Upper lobe of left lung (tissue), 6 donors: ENCODE measurements around the gene TCF12. TPM values are rescaled to one million over a fixed set of nuclear protein-coding genes. Genes with fewer than 3 reads are reported as not detected.

ENCODE experiments used
- ATAC-seq, 2 donors: fragments of 200-7000 bp; cut with Tn5 transposase; one replicate each; pipeline ENCODE4 v1.9.1; 2022; ENCODE audit warnings: mild to moderate bottlenecking in 2 of 2, moderate library complexity in 2 of 2; ENCODE audit not compliant: low FRiP score in 2 of 2
- DNase-seq, 2 donors: peaks; one replicate each; pipeline ENCODE4 v3.0.0-alpha.2; 2019 to 2020
- H3K27ac ChIP-seq, 4 donors: fragments of 200-600 bp; sonication (generic); one replicate each; pipeline ENCODE4 v1.5.1; 2016 to 2019
- H3K27me3 ChIP-seq, 4 donors: fragments of 200-600 bp; sonication (generic); one replicate each; pipeline ENCODE4 v1.5.1; 2017 to 2019
- H3K36me3 ChIP-seq, 4 donors: fragments of 200-600 bp; sonication (generic); one replicate each; pipeline ENCODE4 v1.5.1; 2016 to 2019
- H3K4me1 ChIP-seq, 4 donors: fragments of 200-600 bp; sonication (generic); one replicate each; pipeline ENCODE4 v1.5.1; 2018 to 2019
- H3K4me3 ChIP-seq, 4 donors: fragments of 200-600 bp; sonication (generic); one replicate each; pipeline ENCODE4 v1.5.1; 2017 to 2019; ENCODE audit warnings: mild to moderate bottlenecking in 2 of 4, moderate library complexity in 1 of 4
- H3K9me3 ChIP-seq, 4 donors: fragments of 200-600 bp; sonication (generic); one replicate each; pipeline ENCODE4 v1.5.1; 2018 to 2019
- EP300 ChIP-seq, 4 donors: sonication (generic); formaldehyde crosslinking; IDR thresholded peaks; one replicate each; pipeline ENCODE4 v1.5.1; 2017; ENCODE audit warnings: antibody characterized with exemption in 4 of 4, control low read depth in 2 of 4
- POLR2A ChIP-seq, 4 donors: fragments of 450-650 bp; IDR thresholded peaks; one replicate each; pipeline ENCODE4 v1.5.1; 2016 to 2017; ENCODE audit warnings: antibody characterized with exemption in 4 of 4, mild to moderate bottlenecking in 2 of 4
- POLR2AphosphoS5 ChIP-seq, 2 donors: sonication (generic); formaldehyde crosslinking; IDR thresholded peaks; one replicate each; pipeline ENCODE4 v1.5.1; 2017; ENCODE audit warnings: antibody characterized with exemption in 2 of 2
- WGBS, 2 donors: methylation state at CpG; one replicate each; pipeline ENCODE4 v1.1.5; 2017 to 2018; 5-methylcytosine and 5-hydroxymethylcytosine counted together
- total RNA-seq, 6 donors: library from RNA; depleted of rRNA in 4 of 6; stranded (reverse); fragments of >200 nt in 4 of 6; gene quantifications; one replicate each; pipeline versions ENCODE4 v1.1.0 to v1.2.1, GENCODE V29; 2016 to 2021
- TF ChIP-seq, protein P1 (sequence below), 6 experiments: fragments of 450-650 bp in 4 of 6; fragments of 200-600 bp in 2 of 6; sonication (generic) in 2 of 6; IDR thresholded peaks; one replicate each; pipeline ENCODE4 v1.5.1; 2016 to 2019; ENCODE audit warnings: antibody characterized with exemption in 6 of 6
- donor health status: DM: no; HTN: no; CAD: no; lungs with moderate emphysema.
- donor health status: DM: no; HTN: yes; CAD: no; lungs with severe emphysema.

TCF12 gene
- total RNA-seq, 6 donors from 2014 or later = 74.5 to 257 (median 103) TPM

DNA sequence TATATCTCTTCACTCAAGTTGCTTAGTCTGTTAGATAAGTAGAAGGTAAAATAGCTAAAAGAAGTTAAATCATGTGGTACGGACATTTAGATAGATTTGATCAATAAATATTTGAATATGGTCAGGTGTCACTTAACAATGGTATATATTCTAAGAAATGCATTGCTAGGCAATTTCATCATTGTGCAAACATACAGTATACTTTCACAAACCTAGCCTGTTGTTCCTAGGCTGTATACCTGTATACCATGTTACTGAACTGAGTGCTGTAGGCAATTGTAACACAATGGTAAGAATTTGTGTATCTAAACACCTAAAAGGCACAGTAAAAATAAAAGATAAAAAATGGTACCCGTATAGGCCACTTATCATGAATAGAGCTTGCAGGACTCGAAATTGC, 345.1 kb downstream of the TCF12 start:
- no peak overlapping the region for H3K27ac ChIP-seq
- WGBS, 2 donors = 90 to 93% methylated on average over 3 of the region's 3 CpGs
- TF ChIP-seq EP300 (IDR thresholded peaks at IDR 0.05) = no peak
- H3K4me1 ChIP-seq = no peaks in the 10 kb centered on the region
- no peaks in the 10 kb centered on the region for H3K9me3 ChIP-seq
- ATAC-seq (no peak), DNase-seq (no peak)
- H3K36me3 ChIP-seq = peaks cover 8 to 36% (median 13%) of the 10 kb centered on the region in 4 donors
- no peak overlapping the region for H3K4me3 ChIP-seq
- no peaks in the 10 kb centered on the region for H3K27me3 ChIP-seq

GRCh38 chr15:57272771-57273357, 354.4 kb downstream of the TCF12 start:
- Histone ChIP-seq H3K27ac (no peak overlapping the region), H3K27me3 (no peaks in the 10 kb centered on the region), H3K9me3 (no peaks in the 10 kb centered on the region), H3K4me1 (no peaks in the 10 kb centered on the region), H3K36me3 (peaks cover 0 to 50% (median 20%) of the 10 kb centered on the region in 4 donors), H3K4me3 (no peak overlapping the region)
- DNase-seq (no peak), ATAC-seq (no peak)
- 95 to 97% methylated on average over 9 of the region's 9 CpGs for WGBS, 2 donors
- TF ChIP-seq, protein P1, sequence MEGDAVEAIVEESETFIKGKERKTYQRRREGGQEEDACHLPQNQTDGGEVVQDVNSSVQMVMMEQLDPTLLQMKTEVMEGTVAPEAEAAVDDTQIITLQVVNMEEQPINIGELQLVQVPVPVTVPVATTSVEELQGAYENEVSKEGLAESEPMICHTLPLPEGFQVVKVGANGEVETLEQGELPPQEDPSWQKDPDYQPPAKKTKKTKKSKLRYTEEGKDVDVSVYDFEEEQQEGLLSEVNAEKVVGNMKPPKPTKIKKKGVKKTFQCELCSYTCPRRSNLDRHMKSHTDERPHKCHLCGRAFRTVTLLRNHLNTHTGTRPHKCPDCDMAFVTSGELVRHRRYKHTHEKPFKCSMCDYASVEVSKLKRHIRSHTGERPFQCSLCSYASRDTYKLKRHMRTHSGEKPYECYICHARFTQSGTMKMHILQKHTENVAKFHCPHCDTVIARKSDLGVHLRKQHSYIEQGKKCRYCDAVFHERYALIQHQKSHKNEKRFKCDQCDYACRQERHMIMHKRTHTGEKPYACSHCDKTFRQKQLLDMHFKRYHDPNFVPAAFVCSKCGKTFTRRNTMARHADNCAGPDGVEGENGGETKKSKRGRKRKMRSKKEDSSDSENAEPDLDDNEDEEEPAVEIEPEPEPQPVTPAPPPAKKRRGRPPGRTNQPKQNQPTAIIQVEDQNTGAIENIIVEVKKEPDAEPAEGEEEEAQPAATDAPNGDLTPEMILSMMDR (IDR thresholded peaks at IDR 0.05) = no peak
- TF ChIP-seq POLR2AphosphoS5 (IDR thresholded peaks at IDR 0.05) (no peak), POLR2A (IDR thresholded peaks at IDR 0.05) (no peak), EP300 (IDR thresholded peaks at IDR 0.05) (no peak)

DNA sequence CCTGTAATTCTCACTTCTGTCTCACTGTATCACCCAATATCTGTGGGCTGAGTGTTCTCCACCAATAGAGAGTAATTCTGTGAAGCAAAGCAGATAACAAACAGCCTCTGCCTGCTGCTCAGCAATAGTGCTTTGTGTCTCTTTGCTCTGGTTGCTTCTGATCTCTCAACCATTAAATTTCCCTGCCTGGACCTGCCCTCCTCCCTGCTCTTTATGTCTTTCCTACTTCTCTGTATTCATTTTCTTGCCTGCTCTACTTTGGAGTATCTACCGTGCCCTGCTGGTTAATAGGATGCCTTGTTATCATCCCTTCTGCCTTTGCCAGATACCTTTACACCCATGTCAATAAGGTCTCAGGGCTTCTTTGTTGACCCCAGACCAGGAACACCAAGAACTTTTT, 355.0 kb downstream of the TCF12 start:
- Histone ChIP-seq H3K4me1 (no peaks in the 10 kb centered on the region), H3K27ac (no peak overlapping the region), H3K9me3 (no peaks in the 10 kb centered on the region), H3K27me3 (no peaks in the 10 kb centered on the region), H3K4me3 (no peak overlapping the region), H3K36me3 (peaks cover 0 to 50% (median 22%) of the 10 kb centered on the region in 4 donors)
- TF ChIP-seq POLR2A (IDR thresholded peaks at IDR 0.05) (no peak), EP300 (IDR thresholded peaks at IDR 0.05) (no peak)
- no peak for DNase-seq
- no peak for ATAC-seq
- 93 to 95% methylated on average over 1 of the region's 1 CpG for WGBS, 2 donors

GRCh38 chr15:57278439-57278838, 360.0 kb downstream of the TCF12 start:
- Histone ChIP-seq H3K27ac (no peak overlapping the region), H3K4me1 (no peaks in the 10 kb centered on the region), H3K9me3 (no peaks in the 10 kb centered on the region), H3K36me3 (peaks cover 0 to 76% (median 24%) of the 10 kb centered on the region in 4 donors), H3K4me3 (no peak overlapping the region), H3K27me3 (no peaks in the 10 kb centered on the region)
- 85 to 94% methylated on average over 3 of the region's 3 CpGs for WGBS, 2 donors
- DNase-seq (no peak), ATAC-seq (no peak)
- TF ChIP-seq, protein P1 (IDR thresholded peaks at IDR 0.05) = no peak
- TF ChIP-seq EP300 (IDR thresholded peaks at IDR 0.05) (no peak), POLR2A (IDR thresholded peaks at IDR 0.05) (no peak), POLR2AphosphoS5 (IDR thresholded peaks at IDR 0.05) (no peak)

GRCh38 chr15:57280464-57280863, 362.0 kb downstream of the TCF12 start:
- WGBS, 2 donors = 95 to 97% methylated on average over 3 of the region's 3 CpGs
- no peak overlapping the region for H3K4me3 ChIP-seq
- H3K27ac ChIP-seq = no peak overlapping the region
- no peaks in the 10 kb centered on the region for H3K4me1 ChIP-seq
- ATAC-seq = no peak
- TF ChIP-seq POLR2A (IDR thresholded peaks at IDR 0.05) = no peak
- TF ChIP-seq POLR2AphosphoS5 (IDR thresholded peaks at IDR 0.05) = no peak
- TF ChIP-seq, protein P1 (IDR thresholded peaks at IDR 0.05) = no peak
- TF ChIP-seq EP300 (IDR thresholded peaks at IDR 0.05) = no peak
- no peak for DNase-seq
- no peaks in the 10 kb centered on the region for H3K27me3 ChIP-seq
- no peaks in the 10 kb centered on the region for H3K9me3 ChIP-seq
- peaks cover 2 to 68% (median 24%) of the 10 kb centered on the region in 4 donors for H3K36me3 ChIP-seq

- Histone ChIP-seq H3K36me3 (peaks cover 2 to 68% (median 24%) of the 10 kb centered on the region in 4 donors), H3K27ac (no peak overlapping the region), H3K4me1 (no peaks in the 10 kb centered on the region), H3K27me3 (no peaks in the 10 kb centered on the region), H3K9me3 (no peaks in the 10 kb centered on the region), H3K4me3 (no peak overlapping the region)
- DNase-seq (peak in 1 of 2 donors; percentile 26), ATAC-seq (no peak)
- 90% methylated on average over 8 of the region's 8 CpGs for WGBS, 2 donors
- TF ChIP-seq, protein P1 (IDR thresholded peaks at IDR 0.05) = no peak
- TF ChIP-seq POLR2A (IDR thresholded peaks at IDR 0.05) = no peak
- no peak for TF ChIP-seq EP300 (IDR thresholded peaks at IDR 0.05)
- TF ChIP-seq POLR2AphosphoS5 (IDR thresholded peaks at IDR 0.05) = no peak
Measured at GRCh38 chr15:57281321-57281720, 362.9 kb downstream of the TCF12 start.
